H9 (cell line): ENCODE data around the gene WWC2. TPM values are rescaled to one million over a fixed set of nuclear protein-coding genes. Genes with fewer than 3 reads are reported as not detected.

Source experiments
- DNase-seq: peaks from one replicate; pipeline ENCODE4 v3.0.0-alpha.2; 2017
- H2AFZ ChIP-seq: one replicate; pipeline ENCODE4 v1.6.1; 2013; ENCODE audit warnings: mild to moderate bottlenecking, low read length, control low read depth, moderate library complexity
- H2AK5ac ChIP-seq: 2 replicates; pipeline ENCODE4 v1.6.1; 2013; ENCODE audit warnings: low read length, control low read depth, mixed read lengths; ENCODE audit not compliant: insufficient read length
- H2BK120ac ChIP-seq: one replicate; pipeline ENCODE4 v1.6.1; 2013; ENCODE audit warnings: low read depth, mild to moderate bottlenecking, low read length, control low read depth, inconsistent platforms; ENCODE audit not compliant: poor library complexity, severe bottlenecking
- H2BK12ac ChIP-seq: 2 replicates; pipeline ENCODE4 v1.6.1; 2013; ENCODE audit warnings: low read length, control low read depth, mixed read lengths, low read depth; ENCODE audit not compliant: insufficient read length
- H2BK15ac ChIP-seq: 2 replicates; pipeline ENCODE4 v1.6.1; 2013; ENCODE audit warnings: low read depth, low read length, control low read depth
- H2BK20ac ChIP-seq: one replicate; pipeline ENCODE4 v1.6.1; 2013; ENCODE audit warnings: low read depth, mild to moderate bottlenecking, low read length, control low read depth, inconsistent platforms; ENCODE audit not compliant: poor library complexity, severe bottlenecking
- H2BK5ac ChIP-seq: 2 replicates; pipeline ENCODE4 v1.6.1; 2013; ENCODE audit warnings: low read length, control low read depth, mixed read lengths; ENCODE audit not compliant: insufficient read length
- H3K14ac ChIP-seq: 2 replicates; pipeline ENCODE4 v1.6.1; 2013; ENCODE audit warnings: low read length, control low read depth; ENCODE audit not compliant: insufficient read depth
- H3K18ac ChIP-seq: 2 replicates; pipeline ENCODE4 v1.6.1; 2013; ENCODE audit warnings: low read depth, mild to moderate bottlenecking, mixed read lengths, low read length, control low read depth; ENCODE audit not compliant: insufficient read length
- H3K23ac ChIP-seq: 2 replicates; pipeline ENCODE4 v1.6.1; 2013; ENCODE audit warnings: low read length, control low read depth, mixed read lengths, low read depth; ENCODE audit not compliant: insufficient read length
- H3K23me2 ChIP-seq: 2 replicates; pipeline ENCODE4 v1.6.1; 2013; ENCODE audit warnings: low read depth, mild to moderate bottlenecking, mixed read lengths, low read length, control low read depth; ENCODE audit not compliant: insufficient read length, poor library complexity, severe bottlenecking
- H3K27ac ChIP-seq: 2 replicates; pipeline ENCODE4 v1.5.1; 2013; ENCODE audit warnings: low read length, control low read depth, mixed read lengths, low read depth; ENCODE audit not compliant: insufficient read length
- H3K27me3 ChIP-seq: 2 replicates; pipeline ENCODE4 v1.6.1; 2013; ENCODE audit warnings: low read length, control low read depth, inconsistent platforms; ENCODE audit not compliant: insufficient read depth
- H3K4ac ChIP-seq: 2 replicates; pipeline ENCODE4 v1.6.1; 2013; ENCODE audit warnings: low read depth, mild to moderate bottlenecking, control low read depth, inconsistent platforms, low read length, moderate library complexity
- H3K4me1 ChIP-seq: 2 replicates; pipeline ENCODE4 v1.6.1; 2013; ENCODE audit warnings: low read length, control low read depth, inconsistent platforms; ENCODE audit not compliant: insufficient read depth
- H3K4me2 ChIP-seq: 2 replicates; pipeline ENCODE4 v1.6.1; 2013; ENCODE audit warnings: low read length, control low read depth, mixed read lengths; ENCODE audit not compliant: insufficient read length, insufficient read depth
- H3K56ac ChIP-seq: 2 replicates; pipeline ENCODE4 v1.6.1; 2013; ENCODE audit warnings: low read depth, mild to moderate bottlenecking, mixed read lengths, low read length, control low read depth; ENCODE audit not compliant: insufficient read length
- H3K79me1 ChIP-seq: 2 replicates; pipeline ENCODE4 v1.6.1; 2013; ENCODE audit warnings: low read depth, mild to moderate bottlenecking, moderate library complexity, low read length, control low read depth, inconsistent platforms; ENCODE audit not compliant: insufficient read depth, poor library complexity, severe bottlenecking
- H3K79me2 ChIP-seq: 2 replicates; pipeline ENCODE4 v1.6.1; 2013; ENCODE audit warnings: low read length, control low read depth, inconsistent platforms; ENCODE audit not compliant: insufficient read depth
- H3K9ac ChIP-seq: 2 replicates; pipeline ENCODE4 v1.6.1; 2013; ENCODE audit warnings: low read length, control low read depth, mixed read lengths; ENCODE audit not compliant: insufficient read length; ENCODE audit errors: extremely low read depth
- H3K9me3 ChIP-seq: one replicate; pipeline ENCODE4 v1.6.1; 2013; ENCODE audit warnings: low read depth, low read length, inconsistent platforms; ENCODE audit not compliant: control insufficient read depth
- H3T11ph ChIP-seq: one replicate; pipeline ENCODE4 v1.6.1; 2013; ENCODE audit warnings: mild to moderate bottlenecking, low read length, control low read depth, inconsistent platforms
- H4K20me1 ChIP-seq: one replicate; pipeline ENCODE4 v1.6.1; 2013; ENCODE audit not compliant: control insufficient read depth, insufficient read length, insufficient read depth
- H4K5ac ChIP-seq: 2 replicates; pipeline ENCODE4 v1.6.1; 2013; ENCODE audit warnings: low read depth, mild to moderate bottlenecking, mixed read lengths, low read length, control low read depth; ENCODE audit not compliant: insufficient read length
- H4K8ac ChIP-seq: replicated peaks from 2 replicates; pipeline ENCODE4 v1.6.1; 2013; ENCODE audit warnings: low read length, control low read depth, mixed read lengths, low read depth; ENCODE audit not compliant: insufficient read length
- H4K91ac ChIP-seq: 2 replicates; pipeline ENCODE4 v1.6.1; 2013; ENCODE audit warnings: low read depth, mild to moderate bottlenecking, moderate library complexity, mixed read lengths, low read length, control low read depth; ENCODE audit not compliant: insufficient read length
- H3K27ac Mint-ChIP-seq, 3 experiments: 2 replicates in 2 of 3; 3 replicates in 1 of 3; pipeline ENCODE4 v1.8.0; 2020 to 2021; ENCODE audit warnings: mixed read lengths in 3 of 3, mild to moderate bottlenecking in 1 of 3, moderate library complexity in 1 of 3
- H3K27me3 Mint-ChIP-seq: 2 replicates; pipeline ENCODE4 v1.8.0; 2021; ENCODE audit warnings: low read depth, mild to moderate bottlenecking, moderate library complexity, mixed read lengths
- H3K36me3 Mint-ChIP-seq, 3 experiments: 2 replicates in 2 of 3; 3 replicates in 1 of 3; pipeline ENCODE4 v1.8.0; 2020 to 2021; ENCODE audit warnings: low read depth in 3 of 3, mixed read lengths in 3 of 3; ENCODE audit not compliant: insufficient read depth in 1 of 3
- H3K4me1 Mint-ChIP-seq, 2 experiments: 2 replicates each; pipeline ENCODE4 v1.8.0; 2020; ENCODE audit warnings: mixed read lengths in 2 of 2
- H3K4me3 Mint-ChIP-seq, 2 experiments: 2 replicates in 1 of 2; 3 replicates in 1 of 2; pipeline ENCODE4 v1.8.0; 2020 to 2021; ENCODE audit warnings: mild to moderate bottlenecking in 2 of 2, mixed read lengths in 2 of 2, moderate library complexity in 1 of 2
- H3K9me3 Mint-ChIP-seq, 2 experiments: 2 replicates in 1 of 2; 3 replicates in 1 of 2; pipeline ENCODE4 v1.8.0; 2020; ENCODE audit warnings: mild to moderate bottlenecking in 2 of 2, mixed read lengths in 2 of 2, moderate library complexity in 1 of 2
- CTCF ChIP-seq: fragments of 200-600 bp; sonication (generic); conservative IDR thresholded peaks from 3 replicates; pipeline ENCODE4 v1.8.0; 2021; ENCODE audit warnings: antibody characterized with exemption, mild to moderate bottlenecking
- WGBS: extraction: QIAGEN DNeasy Blood & Tissue Kit; methylation state at CpG from one replicate; pipeline ENCODE4 v1.1.7; 2013; ENCODE audit warnings: missing lambda C conversion rate, low lambda C conversion rate, mixed read lengths; ENCODE audit not compliant: insufficient read length; ENCODE audit errors: extremely low coverage; 5-methylcytosine and 5-hydroxymethylcytosine counted together
- total RNA-seq: library from RNA; stranded (reverse); gene quantifications from 2 replicates; pipeline ENCODE4 v1.2.1, GENCODE V29; 2021

The WWC2 gene
- total RNA-seq, 1 experiment from 2014 or later, result 106 TPM

GRCh38 chr4:183356931-183357675, 258.0 kb downstream of the WWC2 start:
- Histone ChIP-seq H4K5ac (no peak overlapping the region), H3K4me1 (no peaks in the 10 kb centered on the region), H2BK120ac (no peak overlapping the region), H3K23ac (no peak overlapping the region), H3K27me3 (no peaks in the 10 kb centered on the region), H3K9me3 (no peaks in the 10 kb centered on the region), H3K27ac (no peak overlapping the region), H2BK20ac (no peak overlapping the region), H4K8ac (no peak overlapping the region), H3K14ac (no peak overlapping the region), H3K56ac (no peak overlapping the region), H3K4me2 (no peak overlapping the region), H3K18ac (no peak overlapping the region), H3K4ac (no peak overlapping the region), H2BK5ac (no peak overlapping the region), H3K79me2 (no peaks in the 10 kb centered on the region), H3K9ac (no peak overlapping the region), H3T11ph (no peak overlapping the region), H2AFZ (no peak overlapping the region), H2BK12ac (no peak overlapping the region), H3K23me2 (no peaks in the 10 kb centered on the region), H3K79me1 (no peaks in the 10 kb centered on the region), H2AK5ac (no peak overlapping the region), H4K20me1 (no peaks in the 10 kb centered on the region), H4K91ac (no peak overlapping the region), H2BK15ac (no peak overlapping the region)
- WGBS, result no CpG with 5 or more reads among the region's 20 CpGs
- H3K4me3 Mint-ChIP-seq, result no peak overlapping the region
- no peaks in the 10 kb centered on the region; the same call in 1 of the 2 replicates for H3K27me3 Mint-ChIP-seq
- no peak for TF ChIP-seq CTCF
- no peak overlapping the region; a peak in 2 of 7 replicates for H3K27ac Mint-ChIP-seq
- no peaks in the 10 kb centered on the region for H3K36me3 Mint-ChIP-seq
- H3K9me3 Mint-ChIP-seq, result 0 out of 5 replicates have a peak, but pooled peaks cover 0 to 2% of the 10 kb centered on the region in 2 experiments
- H3K4me1 Mint-ChIP-seq, result peaks cover 7 to 8% of the 10 kb centered on the region in 2 experiments
- DNase-seq, result no peak
